GM10266 (cell line): ENCODE results near the gene PRDM10.

Source experiments
- DNase-seq: peaks from one replicate; pipeline ENCODE4 v3.0.0; 2012; ENCODE audit errors: extremely low spot score
- CTCF ChIP-seq: IDR thresholded peaks from 2 replicates; pipeline ENCODE4 v1.5.1; 2012; ENCODE audit warnings: mild to moderate bottlenecking, low read depth; ENCODE audit not compliant: control insufficient read depth, insufficient read depth; ENCODE audit errors: missing control alignments

PRDM10 gene

GRCh38 chr11:129930296-129930695 is 72.3 kb downstream of the PRDM10 start:
- no peak for DNase-seq
- no peak for TF ChIP-seq CTCF

DNA sequence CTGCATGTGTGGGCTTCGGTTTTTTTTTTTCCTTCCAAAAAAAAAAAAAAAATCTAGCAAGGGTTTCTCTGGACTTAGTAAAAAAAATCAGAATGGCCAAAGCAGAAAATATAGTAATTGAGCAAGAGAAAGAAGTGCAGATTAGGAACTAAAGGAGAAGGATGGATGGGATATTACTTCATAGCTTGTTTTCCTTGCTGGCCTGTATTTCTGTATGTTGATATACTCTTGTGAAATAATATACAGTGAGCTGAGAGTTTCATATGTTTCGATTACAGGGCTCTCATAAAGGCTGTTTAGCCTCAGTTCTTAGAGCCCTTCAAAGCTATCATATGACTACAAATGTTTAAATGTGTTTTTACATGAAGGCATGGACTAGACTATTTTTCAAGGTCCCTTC is 72.9 kb downstream of the PRDM10 start:
- TF ChIP-seq CTCF = no peak
- DNase-seq = no peak

DNA sequence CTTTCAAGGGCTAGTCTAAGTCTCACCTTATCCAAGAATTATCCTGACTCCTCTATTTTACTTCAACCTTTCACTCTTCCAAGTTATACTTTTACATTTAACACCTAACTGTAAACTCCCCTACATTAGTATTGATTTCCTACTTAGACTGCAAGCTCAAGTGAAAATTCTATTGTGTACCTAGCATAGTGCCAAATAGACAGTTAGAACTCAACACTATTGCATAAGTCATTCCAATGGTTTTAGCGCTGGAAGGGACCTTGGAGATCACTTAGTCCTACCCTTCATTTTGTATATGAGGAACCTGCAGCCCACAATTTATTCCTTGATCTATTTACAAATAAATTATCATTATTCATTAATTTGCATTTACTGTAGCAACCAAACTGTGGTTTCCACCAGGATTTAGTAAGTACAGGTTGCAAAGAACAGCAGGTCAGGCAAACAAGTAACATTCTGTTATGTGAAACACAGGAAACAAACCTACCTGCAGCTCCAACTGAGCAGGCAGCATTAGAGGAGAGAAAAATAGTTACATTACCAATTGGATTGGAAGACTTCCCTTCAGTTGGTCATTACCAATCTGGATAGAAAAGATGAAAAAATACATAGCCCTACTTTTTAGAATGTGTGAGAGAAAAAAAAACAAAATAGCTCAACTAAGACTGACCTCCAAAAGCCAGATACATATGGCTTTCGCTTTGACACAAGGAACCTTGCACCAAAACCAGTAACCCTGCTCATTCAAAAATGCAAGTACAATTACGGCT is 73.5 kb downstream of the PRDM10 start:
- TF ChIP-seq CTCF = no peak
- no peak for DNase-seq

- no peak for TF ChIP-seq CTCF
- no peak for DNase-seq
These were observed 80.0 kb downstream of the PRDM10 start for GRCh38 chr11:129922674-129923073.

DNA sequence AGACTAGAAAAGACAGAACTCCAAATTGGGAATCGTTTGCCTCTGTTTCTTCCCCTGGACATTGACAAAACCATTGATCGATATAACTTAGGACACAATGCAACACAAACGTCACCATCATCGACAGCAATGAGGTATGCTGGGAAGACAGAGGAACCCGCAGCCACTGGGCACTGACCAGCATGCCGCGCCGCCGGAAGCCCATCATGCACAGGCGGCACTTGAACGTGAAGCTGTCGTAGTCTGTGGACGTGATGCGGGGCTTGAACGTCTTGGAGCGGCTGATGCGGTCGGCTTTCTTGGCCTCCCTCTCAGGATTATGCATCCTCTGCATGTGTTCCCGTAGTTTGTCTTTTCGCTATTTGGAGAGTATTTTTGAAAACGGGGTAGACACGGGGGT is 84.3 kb downstream of the PRDM10 start:
- DNase-seq = no peak
- no peak for TF ChIP-seq CTCF

GRCh38 chr11:129917231-129917630 is 85.4 kb downstream of the PRDM10 start:
- no peak for DNase-seq

DNA sequence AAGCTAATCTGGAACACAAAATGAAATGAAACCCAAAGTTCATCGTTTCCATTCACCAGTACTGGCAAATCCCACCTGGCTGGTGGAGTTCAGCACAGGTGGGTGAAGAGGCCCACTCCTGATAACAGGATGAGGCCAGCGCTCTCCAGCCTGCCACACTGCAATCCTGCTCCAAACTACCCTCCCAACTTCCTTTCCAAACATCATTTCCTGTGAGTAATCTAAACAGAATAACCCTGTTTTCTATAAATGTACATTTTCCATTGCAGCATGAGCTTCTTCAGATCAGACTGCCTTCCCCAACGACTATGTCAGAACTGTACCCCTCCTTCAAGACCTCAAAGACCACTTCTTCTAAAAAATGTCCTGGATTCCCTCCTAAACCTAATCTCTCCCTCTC is 91.3 kb downstream of the PRDM10 start:
- no peak for TF ChIP-seq CTCF
- no peak for DNase-seq

More at GRCh38 chr11:129917231-129917630, 85.4 kb downstream of the PRDM10 start:
- TF ChIP-seq CTCF = no peak
